ENCODE data around the gene HES5.

Gene HES5

GRCh38 chr1:2558861-2559260 lies 28.8 kb upstream of the HES5 start:
- TF ChIP-seq CTCF (IDR thresholded peaks at IDR 0.05; ENCODE audit: insufficient read depth, missing control alignments), result no peak
- DNase-seq (ENCODE audit: insufficient read length, low spot score) (no peak), FAIRE-seq (no peak)

DNA sequence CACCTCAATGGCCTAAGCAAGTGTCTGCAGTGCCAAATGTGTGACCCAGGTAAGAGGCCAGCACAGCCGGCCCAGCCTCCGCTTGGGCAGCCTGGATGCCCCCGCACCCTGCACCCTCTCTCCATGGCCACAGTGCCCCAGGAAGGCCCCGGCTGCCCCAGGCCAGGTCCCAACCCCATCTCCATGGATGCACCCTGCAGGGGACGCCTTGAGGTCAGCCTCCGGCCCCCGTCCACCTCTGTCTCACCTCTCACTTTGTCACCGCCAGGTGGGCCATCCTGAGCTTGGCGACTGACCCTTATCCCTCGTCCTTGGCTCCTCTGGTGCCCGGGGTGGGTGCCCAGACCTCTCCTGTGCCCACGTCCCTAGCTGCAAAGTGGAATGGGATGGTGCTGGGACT lies 28.4 kb upstream of the HES5 start:
- DNase-seq (ENCODE audit: insufficient read length, low spot score) (no peak), FAIRE-seq (no peak)
- TF ChIP-seq CTCF (IDR thresholded peaks at IDR 0.05; ENCODE audit: insufficient read depth, missing control alignments), result no peak

- FAIRE-seq (no peak), DNase-seq (ENCODE audit: insufficient read length, low spot score) (no peak)
- no peak for TF ChIP-seq CTCF (IDR thresholded peaks at IDR 0.05; ENCODE audit: insufficient read depth, missing control alignments)
Measured at GRCh38 chr1:2557482-2558400, 27.7 kb upstream of the HES5 start.

- no peak for FAIRE-seq
- no peak for TF ChIP-seq CTCF (IDR thresholded peaks at IDR 0.05; ENCODE audit: insufficient read depth, missing control alignments)
- DNase-seq (ENCODE audit: insufficient read length, low spot score), result no peak
Measured at GRCh38 chr1:2556678-2557481, 26.8 kb upstream of the HES5 start.

GRCh38 chr1:2556277-2556677 lies 26.2 kb upstream of the HES5 start, which contains the start of gene TNFRSF14:
Gene TNFRSF14, plus strand, starts transcription at chr1:2556371. Its CDS starts 294 bp downstream, at chr1:2556665.
- DNase-seq (ENCODE audit: insufficient read length, low spot score) (no peak), FAIRE-seq (no peak)
- TF ChIP-seq CTCF (IDR thresholded peaks at IDR 0.05; ENCODE audit: insufficient read depth, missing control alignments), result no peak

DNA sequence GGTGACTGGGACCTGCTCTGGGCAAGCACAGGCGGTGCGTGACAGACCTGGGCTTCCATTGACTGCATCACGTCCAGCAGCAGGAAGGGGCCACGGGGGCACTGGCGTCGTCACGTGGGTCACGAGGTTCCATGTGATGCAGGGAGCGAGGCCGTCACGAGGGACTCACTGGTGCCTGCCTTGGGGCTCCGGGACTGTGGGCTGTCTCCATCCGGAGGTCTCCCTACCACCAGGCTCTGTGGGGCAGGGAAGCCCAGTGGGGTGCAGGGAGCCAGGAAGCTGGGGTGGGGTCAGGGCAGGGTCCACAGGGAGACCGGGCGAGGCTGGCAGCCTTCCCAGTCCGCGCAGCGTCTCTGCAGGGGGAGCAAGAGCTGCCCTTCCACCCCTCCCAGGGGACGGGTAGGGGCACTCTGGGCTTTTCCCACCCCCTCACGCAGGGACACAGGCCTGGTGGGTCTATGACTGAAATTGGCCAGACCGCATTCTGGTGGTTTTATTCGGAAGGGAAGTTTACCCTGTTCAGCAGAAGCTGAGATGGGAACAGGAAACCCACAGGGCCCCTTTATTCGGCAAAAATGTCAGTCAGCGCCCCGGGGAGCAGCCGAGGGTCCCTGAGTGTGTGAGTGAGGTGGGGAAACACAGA lies 25.7 kb upstream of the HES5 start:
- FAIRE-seq (no peak), DNase-seq (ENCODE audit: insufficient read length, low spot score) (no peak)
- no peak for TF ChIP-seq CTCF (IDR thresholded peaks at IDR 0.05; ENCODE audit: insufficient read depth, missing control alignments)

Measured in D721Med (cell line).